ENCODE data around the gene PSMD1. TPM values are rescaled to one million over a fixed set of nuclear protein-coding genes. Genes with fewer than 3 reads are reported as not detected.
"Not testable (repeated sequence)": the region's sequence is repeated elsewhere in the genome, so short reads cannot be mapped to it uniquely, and the experiment has no call there.

PSMD1 gene
- total and polyA plus RNA-seq, 2 experiments from 2014 or later: 148 to 177 TPM

DNA sequence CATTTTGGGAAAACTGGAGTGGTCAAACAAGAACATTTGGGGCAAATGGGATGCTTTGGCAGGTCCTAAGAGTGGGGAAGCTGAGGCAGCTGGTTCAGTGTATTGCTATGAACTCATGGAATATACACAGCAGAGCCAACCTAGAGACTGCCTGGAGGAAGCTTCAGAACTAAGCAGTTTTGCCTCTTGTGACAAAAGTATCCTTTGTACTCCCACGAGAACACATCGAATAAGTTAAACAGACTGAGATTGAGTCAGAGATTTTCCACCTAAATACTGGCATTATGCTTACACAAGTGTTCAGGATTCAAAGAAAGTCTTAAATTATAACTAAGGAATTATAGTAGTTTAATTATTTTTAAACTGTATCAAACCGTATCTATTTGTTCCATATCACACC lies 136.5 kb downstream of the PSMD1 start:
- Histone ChIP-seq H3K4me2 (no peak overlapping the region), H4K20me1 (replicated peaks; ENCODE audit: insufficient read depth) (no peaks in the 10 kb centered on the region), H3K27ac (ENCODE audit: low read depth) (no peak overlapping the region), H3F3A (replicated peaks; ENCODE audit: low read depth) (peaks cover 22% of the 10 kb centered on the region), H3K9me2 (ENCODE audit: insufficient read depth) (no peaks in the 10 kb centered on the region), H3K27me3 (ENCODE audit: insufficient read depth) (no peaks in the 10 kb centered on the region), H3K36me3 (ENCODE audit: insufficient read depth) (no peaks in the 10 kb centered on the region), H3K4me1 (ENCODE audit: insufficient read depth) (peaks cover 24% of the 10 kb centered on the region), H2AFZ (no peak overlapping the region; the same call in 1 of the 2 replicates), H3K4me3 (no peak overlapping the region), H3K79me2 (replicated peaks; ENCODE audit: insufficient read depth) (no peaks in the 10 kb centered on the region)
- Mint-ChIP-seq H3K9me3 (peaks cover 7% of the 10 kb centered on the region; the same call in 1 of the 3 replicates), H3K4me1 (peaks cover 29% of the 10 kb centered on the region), H3K27ac (no peak overlapping the region), H3K4me3 (no peak overlapping the region), H3K27me3 (ENCODE audit: insufficient read depth, low read depth, poor library complexity) (peaks cover 17% of the 10 kb centered on the region), H3K36me3 (ENCODE audit: low read depth) (peaks cover 4% of the 10 kb centered on the region; the same call in 1 of the 3 replicates)
- TF ChIP-seq ZNF331 (CRISPR knock-in tag; IDR thresholded peaks at IDR 0.05; ENCODE audit: low read depth) (no peak), POLR2AphosphoS5 (IDR thresholded peaks at IDR 0.05; ENCODE audit: low read depth) (no peak), CREB1 (CRISPR knock-in tag; IDR thresholded peaks at IDR 0.05; ENCODE audit: low read depth) (no peak), JUNB (IDR thresholded peaks at IDR 0.05; ENCODE audit: unreplicated experiment) (no peak)
- ATAC-seq (no peak), DNase-seq (ENCODE audit: low spot score) (no peak)

DNA sequence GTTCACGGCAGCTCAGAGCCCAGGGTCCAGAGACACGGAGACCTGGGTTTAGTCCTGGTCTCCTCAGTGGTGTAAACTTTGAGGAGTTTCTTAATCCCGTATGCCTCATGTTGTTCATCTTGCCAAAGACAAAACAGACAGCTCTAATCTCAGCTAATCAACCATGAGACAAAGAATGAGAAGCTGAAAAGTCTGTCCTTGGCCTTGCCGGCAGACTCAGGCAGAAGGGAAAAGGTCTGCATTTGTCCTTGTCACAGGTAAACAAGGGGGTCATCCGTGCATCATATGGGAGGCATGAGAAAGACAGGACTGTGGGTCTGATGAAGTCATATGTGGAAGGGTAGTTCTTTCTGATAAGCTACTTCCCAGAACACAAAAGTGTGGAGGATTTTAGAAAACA lies 139.9 kb downstream of the PSMD1 start:
- H3K4me1 ChIP-seq (ENCODE audit: insufficient read depth): peaks cover 20% of the 10 kb centered on the region
- ATAC-seq: no peak
- H3K9me3 Mint-ChIP-seq: peaks cover 7% of the 10 kb centered on the region; the same call in 1 of the 3 replicates
- peaks cover 10% of the 10 kb centered on the region for H3K36me3 Mint-ChIP-seq (ENCODE audit: low read depth)
- no peak overlapping the region for H2AFZ ChIP-seq
- TF ChIP-seq, protein P1, sequence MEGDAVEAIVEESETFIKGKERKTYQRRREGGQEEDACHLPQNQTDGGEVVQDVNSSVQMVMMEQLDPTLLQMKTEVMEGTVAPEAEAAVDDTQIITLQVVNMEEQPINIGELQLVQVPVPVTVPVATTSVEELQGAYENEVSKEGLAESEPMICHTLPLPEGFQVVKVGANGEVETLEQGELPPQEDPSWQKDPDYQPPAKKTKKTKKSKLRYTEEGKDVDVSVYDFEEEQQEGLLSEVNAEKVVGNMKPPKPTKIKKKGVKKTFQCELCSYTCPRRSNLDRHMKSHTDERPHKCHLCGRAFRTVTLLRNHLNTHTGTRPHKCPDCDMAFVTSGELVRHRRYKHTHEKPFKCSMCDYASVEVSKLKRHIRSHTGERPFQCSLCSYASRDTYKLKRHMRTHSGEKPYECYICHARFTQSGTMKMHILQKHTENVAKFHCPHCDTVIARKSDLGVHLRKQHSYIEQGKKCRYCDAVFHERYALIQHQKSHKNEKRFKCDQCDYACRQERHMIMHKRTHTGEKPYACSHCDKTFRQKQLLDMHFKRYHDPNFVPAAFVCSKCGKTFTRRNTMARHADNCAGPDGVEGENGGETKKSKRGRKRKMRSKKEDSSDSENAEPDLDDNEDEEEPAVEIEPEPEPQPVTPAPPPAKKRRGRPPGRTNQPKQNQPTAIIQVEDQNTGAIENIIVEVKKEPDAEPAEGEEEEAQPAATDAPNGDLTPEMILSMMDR (conservative IDR thresholded peaks at IDR 0.05; ENCODE audit: low read depth in 2 of 2): no peak
- no peak for TF ChIP-seq EZH2phosphoT487 (IDR thresholded peaks at IDR 0.05; ENCODE audit: unreplicated experiment)
- TF ChIP-seq, protein P2, sequence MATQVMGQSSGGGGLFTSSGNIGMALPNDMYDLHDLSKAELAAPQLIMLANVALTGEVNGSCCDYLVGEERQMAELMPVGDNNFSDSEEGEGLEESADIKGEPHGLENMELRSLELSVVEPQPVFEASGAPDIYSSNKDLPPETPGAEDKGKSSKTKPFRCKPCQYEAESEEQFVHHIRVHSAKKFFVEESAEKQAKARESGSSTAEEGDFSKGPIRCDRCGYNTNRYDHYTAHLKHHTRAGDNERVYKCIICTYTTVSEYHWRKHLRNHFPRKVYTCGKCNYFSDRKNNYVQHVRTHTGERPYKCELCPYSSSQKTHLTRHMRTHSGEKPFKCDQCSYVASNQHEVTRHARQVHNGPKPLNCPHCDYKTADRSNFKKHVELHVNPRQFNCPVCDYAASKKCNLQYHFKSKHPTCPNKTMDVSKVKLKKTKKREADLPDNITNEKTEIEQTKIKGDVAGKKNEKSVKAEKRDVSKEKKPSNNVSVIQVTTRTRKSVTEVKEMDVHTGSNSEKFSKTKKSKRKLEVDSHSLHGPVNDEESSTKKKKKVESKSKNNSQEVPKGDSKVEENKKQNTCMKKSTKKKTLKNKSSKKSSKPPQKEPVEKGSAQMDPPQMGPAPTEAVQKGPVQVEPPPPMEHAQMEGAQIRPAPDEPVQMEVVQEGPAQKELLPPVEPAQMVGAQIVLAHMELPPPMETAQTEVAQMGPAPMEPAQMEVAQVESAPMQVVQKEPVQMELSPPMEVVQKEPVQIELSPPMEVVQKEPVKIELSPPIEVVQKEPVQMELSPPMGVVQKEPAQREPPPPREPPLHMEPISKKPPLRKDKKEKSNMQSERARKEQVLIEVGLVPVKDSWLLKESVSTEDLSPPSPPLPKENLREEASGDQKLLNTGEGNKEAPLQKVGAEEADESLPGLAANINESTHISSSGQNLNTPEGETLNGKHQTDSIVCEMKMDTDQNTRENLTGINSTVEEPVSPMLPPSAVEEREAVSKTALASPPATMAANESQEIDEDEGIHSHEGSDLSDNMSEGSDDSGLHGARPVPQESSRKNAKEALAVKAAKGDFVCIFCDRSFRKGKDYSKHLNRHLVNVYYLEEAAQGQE (IDR thresholded peaks at IDR 0.05; ENCODE audit: unreplicated experiment): no peak
- TF ChIP-seq JUNB (IDR thresholded peaks at IDR 0.05; ENCODE audit: unreplicated experiment): no peak
- TF ChIP-seq ZNF331 (CRISPR knock-in tag; IDR thresholded peaks at IDR 0.05; ENCODE audit: low read depth): no peak
- no peak for TF ChIP-seq CREB1 (CRISPR knock-in tag; IDR thresholded peaks at IDR 0.05; ENCODE audit: low read depth)
- no peak for TF ChIP-seq POLR2AphosphoS5 (IDR thresholded peaks at IDR 0.05; ENCODE audit: low read depth)
- TF ChIP-seq STAT1 (IDR thresholded peaks at IDR 0.05; ENCODE audit: unreplicated experiment): no peak
- H3K4me2 ChIP-seq: no peak overlapping the region
- H3K4me3 ChIP-seq: no peak overlapping the region
- peaks cover 14% of the 10 kb centered on the region for H3F3A ChIP-seq (replicated peaks; ENCODE audit: low read depth)
- peaks cover 19% of the 10 kb centered on the region; the same call in 1 of the 2 replicates for H3K79me2 ChIP-seq (replicated peaks; ENCODE audit: insufficient read depth)
- H3K4me1 Mint-ChIP-seq: peaks cover 27% of the 10 kb centered on the region
- peaks cover 9% of the 10 kb centered on the region for H3K27me3 Mint-ChIP-seq (ENCODE audit: insufficient read depth, low read depth, poor library complexity)
- no peaks in the 10 kb centered on the region for H3K36me3 ChIP-seq (ENCODE audit: insufficient read depth)
- H3K27me3 ChIP-seq (ENCODE audit: insufficient read depth): no peaks in the 10 kb centered on the region
- H3K27ac ChIP-seq (ENCODE audit: low read depth): no peak overlapping the region
- H3K27ac Mint-ChIP-seq: no peak overlapping the region
- no peaks in the 10 kb centered on the region for H3K9me2 ChIP-seq (ENCODE audit: insufficient read depth)
- no peaks in the 10 kb centered on the region for H4K20me1 ChIP-seq (replicated peaks; ENCODE audit: insufficient read depth)
- peak overlapping the region; percentile 28; the same call in 1 of the 3 replicates for H3K4me3 Mint-ChIP-seq
- no peak for DNase-seq (ENCODE audit: low spot score)

DNA sequence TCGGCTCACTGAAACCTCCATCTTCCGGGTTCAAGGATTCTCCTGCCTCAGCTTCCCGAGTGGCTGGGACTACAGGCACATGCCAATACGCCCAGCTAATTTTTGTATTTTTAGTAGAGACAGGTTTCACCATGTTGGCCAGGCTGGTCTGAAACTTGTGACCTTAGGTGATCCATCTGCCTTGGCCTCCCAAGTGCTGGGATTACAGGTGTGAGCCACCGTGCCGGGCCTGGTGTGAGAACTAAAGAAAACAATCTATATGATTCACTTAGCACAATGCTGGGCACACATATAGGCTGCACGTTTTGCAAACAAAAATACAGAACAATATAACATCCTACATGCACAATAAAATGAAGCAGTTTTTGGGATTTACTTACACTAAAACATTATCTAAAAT lies 140.5 kb downstream of the PSMD1 start:
- not testable (repeated sequence) for H3K4me3 ChIP-seq; ATAC-seq; H3K27ac ChIP-seq (ENCODE audit: low read depth); H4K20me1 ChIP-seq (replicated peaks; ENCODE audit: insufficient read depth); H3K36me3 ChIP-seq (ENCODE audit: insufficient read depth); H3K9me2 ChIP-seq (ENCODE audit: insufficient read depth); H3K27me3 ChIP-seq (ENCODE audit: insufficient read depth); DNase-seq (ENCODE audit: low spot score); H2AFZ ChIP-seq; H3K27ac Mint-ChIP-seq; H3K9me3 Mint-ChIP-seq; H3K27me3 Mint-ChIP-seq (ENCODE audit: insufficient read depth, low read depth, poor library complexity)
- H3K4me1 ChIP-seq (ENCODE audit: insufficient read depth): peaks cover 14% of the 10 kb centered on the region
- peak overlapping the region; percentile 96 for H3K4me3 Mint-ChIP-seq
- peaks cover 11% of the 10 kb centered on the region for H3F3A ChIP-seq (replicated peaks; ENCODE audit: low read depth)
- peak overlapping the region; percentile 97; the same call in 1 of the 2 replicates for H3K4me2 ChIP-seq
- H3K4me1 Mint-ChIP-seq: peaks cover 24% of the 10 kb centered on the region
- H3K36me3 Mint-ChIP-seq (ENCODE audit: low read depth): peaks cover 13% of the 10 kb centered on the region
- peaks cover 24% of the 10 kb centered on the region; the same call in 1 of the 2 replicates for H3K79me2 ChIP-seq (replicated peaks; ENCODE audit: insufficient read depth)

All from GM23338 (cell line).